Activated naive CD4-positive, alpha-beta T cell treated with anti-CD3 and anti-CD28 coated beads, Interleukin-2, amount 50 U/mL, for 16 hours (primary cell): ENCODE results near the gene GRIA1.

Experiments
- DNase-seq: peaks from one replicate; pipeline ENCODE4 v3.0.0-alpha.2; 2020

GRIA1 gene

DNA sequence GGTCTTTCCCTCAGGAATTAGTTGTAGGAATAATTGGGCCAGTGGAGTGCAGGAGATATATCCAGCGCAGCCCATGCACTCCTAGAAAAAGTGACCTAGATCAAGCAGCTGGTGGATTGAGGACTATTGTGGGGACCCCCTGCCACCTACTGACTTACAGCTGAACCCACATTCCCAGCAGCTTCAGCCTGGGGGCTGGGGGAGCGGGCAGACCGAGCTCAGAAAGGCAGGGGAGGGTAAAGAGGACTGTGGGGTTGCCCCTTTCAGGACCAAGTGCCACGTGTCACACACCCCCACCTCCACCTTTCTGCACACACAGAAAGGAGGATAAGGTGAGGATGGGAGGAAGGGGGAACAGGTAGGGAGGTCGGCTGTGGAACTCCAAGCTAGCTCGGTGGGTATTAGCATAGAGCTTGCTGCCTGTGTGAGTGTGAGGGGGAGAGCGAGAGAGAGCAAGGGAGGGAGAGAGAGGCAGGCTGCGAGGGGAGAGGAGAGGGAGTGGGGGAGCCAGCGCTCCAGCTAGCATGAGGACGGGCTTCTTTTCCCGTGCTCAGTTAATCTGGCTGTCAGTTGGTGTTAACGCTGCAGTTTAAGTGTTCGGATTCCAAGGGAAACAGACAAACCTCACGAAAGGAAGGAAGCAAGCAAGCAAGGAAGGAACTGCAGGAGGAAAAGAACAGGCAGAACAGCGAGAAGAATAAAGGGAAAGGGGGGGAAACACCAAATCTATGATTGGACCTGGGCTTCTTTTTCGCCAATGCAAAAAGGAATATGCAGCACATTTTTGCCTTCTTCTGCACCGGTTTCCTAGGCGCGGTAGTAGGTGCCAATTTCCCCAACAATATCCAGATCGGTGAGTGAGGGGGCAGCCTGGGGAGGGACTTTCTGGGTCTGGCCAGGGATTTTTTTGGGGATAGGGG, at the start of gene GRIA1:
Gene GRIA1, plus strand, starts transcription at position 553 of the 920 bp plus-strand sequence.
- no peak for DNase-seq

DNA sequence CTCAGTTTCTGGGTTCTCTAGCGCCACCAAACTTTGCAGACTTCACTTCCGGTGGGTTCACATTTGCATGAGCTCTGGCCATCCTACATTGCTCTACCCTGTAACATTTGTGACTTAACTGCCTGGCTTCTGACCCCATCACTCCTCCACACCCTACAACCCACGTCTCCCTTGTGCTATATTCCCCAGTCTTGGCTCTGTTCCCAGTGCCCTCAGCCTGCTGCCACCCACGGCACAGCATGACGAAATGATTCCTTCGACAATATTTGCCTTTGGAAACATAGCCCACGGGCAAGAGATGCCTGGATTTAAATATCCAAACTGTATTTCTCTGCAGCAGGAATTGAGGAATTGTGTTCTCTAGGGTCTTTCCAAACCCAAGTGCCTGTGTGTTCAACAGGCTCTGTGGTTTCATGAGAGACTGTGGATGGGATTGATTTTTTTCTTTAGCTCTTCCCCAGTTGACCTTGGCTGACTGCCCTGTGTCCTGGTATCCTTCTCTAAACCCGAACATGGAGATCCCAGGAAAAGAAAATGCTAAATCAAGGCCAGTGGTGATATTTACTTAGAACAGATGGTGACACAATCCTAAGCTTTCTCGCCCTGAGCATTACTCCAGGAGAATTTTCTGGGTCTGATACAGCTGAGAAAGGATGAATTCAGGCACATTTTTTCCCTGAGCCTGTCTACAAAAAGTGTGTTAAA, 44.4 kb upstream of the GRIA1 start:
- DNase-seq, result no peak

DNA sequence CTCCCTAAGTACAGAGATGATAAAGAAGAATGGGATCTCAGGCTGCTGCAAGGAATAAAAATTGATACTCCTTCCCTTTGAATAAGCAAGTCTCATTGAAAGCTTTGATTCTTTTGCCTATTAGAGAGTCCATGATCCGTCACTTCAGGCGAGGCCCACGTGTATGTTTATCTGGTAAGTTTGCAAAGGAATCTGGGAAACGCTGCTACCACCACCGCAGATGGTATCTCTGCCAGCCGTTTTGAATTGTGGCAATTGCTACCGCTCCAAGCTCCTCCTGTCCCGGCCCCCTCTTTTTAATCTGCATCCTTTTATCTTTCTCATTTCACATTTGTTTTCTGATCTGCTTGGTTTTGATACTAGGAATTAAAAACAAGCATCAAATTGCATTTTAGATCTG, 42.9 kb upstream of the GRIA1 start:
- DNase-seq, result no peak

DNA sequence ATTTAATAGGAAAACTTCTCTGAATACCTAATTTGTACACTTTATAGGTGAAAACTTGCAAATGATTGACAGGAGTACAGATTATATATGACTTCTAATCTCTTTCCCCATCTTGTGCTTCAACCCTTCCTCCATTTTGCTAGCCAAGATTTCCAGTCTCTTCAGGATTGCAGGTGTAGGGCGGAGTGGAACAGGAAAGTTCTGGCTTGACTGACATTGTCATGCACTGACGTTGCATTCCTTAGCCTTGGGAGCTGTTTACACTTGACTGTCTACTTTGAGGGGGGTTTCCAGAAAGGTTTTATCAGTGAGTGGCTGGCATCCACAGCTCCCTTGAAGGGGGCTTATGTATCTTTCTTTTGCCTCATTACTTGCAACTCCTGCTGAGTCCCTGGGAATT, 34.1 kb upstream of the GRIA1 start:
- no peak for DNase-seq

DNA sequence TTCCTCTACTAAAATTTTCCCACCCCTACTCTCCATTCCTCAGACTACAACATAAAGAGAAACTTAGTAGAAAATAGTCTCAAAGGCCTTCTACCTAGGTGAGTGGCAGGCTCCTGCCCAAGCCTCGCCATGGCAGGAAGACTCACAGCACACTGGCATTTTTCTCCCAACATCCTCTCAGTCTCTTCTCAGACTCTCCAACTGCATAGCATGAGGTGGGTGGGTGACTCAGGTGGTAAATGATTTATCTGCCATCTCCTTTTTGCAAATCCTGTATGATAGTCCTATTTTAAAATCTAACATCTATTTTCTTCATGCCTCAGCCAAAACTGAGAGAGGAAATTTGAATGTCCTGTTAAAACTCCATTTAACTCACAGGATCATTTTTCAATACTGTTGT, 33.5 kb upstream of the GRIA1 start:
- DNase-seq, result no peak

DNA sequence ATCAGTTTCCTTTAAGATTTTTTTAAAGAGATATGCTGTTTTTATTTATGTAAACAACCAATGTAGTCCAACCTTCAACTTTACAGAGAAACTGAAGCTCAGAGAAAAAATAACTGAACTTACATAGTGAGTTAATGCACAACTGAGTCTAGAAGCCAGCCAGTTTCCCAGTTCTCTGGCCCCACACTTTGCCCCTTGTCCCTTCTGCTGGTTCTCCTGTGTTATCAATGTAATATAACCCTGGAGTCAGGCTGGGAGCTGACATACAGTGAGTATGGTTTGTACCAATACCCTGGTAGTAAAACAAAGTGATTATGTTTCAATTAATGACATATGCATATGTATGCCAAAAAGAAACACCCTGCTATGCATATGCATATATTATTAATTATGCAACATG, 32.2 kb upstream of the GRIA1 start:
- DNase-seq, result no peak

DNA sequence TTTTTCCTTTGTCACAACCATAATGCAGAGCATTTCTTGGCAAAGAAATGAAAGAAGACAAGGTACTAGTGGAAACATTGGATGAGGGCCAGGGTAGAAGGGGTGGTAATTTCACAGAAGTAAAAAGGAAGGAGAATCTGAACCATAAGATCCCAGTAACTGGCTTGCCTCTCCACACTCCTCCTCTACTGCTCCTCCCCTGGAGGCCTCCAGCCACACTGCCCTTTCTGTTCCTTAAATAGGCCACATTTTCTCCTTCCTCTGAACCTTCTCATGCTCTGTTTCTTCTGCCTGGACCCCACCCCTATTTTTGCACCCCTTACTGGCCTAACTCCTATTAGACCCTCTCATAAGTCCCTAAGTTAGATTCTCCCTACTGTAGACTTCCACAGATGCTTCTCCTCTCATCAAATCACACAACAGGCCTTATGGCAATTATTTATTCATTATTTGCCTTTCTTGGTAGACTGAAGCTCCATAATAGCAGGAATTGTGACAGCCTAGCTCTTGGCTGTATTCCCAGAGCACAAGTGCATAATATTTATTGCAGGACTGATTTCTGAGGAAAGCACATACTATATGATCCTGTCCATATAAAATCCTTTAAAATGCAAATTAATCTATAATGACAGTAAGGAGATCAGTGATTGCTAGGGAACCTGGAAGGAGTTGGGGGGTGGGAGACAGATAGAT, 31.3 kb upstream of the GRIA1 start:
- no peak for DNase-seq

DNA sequence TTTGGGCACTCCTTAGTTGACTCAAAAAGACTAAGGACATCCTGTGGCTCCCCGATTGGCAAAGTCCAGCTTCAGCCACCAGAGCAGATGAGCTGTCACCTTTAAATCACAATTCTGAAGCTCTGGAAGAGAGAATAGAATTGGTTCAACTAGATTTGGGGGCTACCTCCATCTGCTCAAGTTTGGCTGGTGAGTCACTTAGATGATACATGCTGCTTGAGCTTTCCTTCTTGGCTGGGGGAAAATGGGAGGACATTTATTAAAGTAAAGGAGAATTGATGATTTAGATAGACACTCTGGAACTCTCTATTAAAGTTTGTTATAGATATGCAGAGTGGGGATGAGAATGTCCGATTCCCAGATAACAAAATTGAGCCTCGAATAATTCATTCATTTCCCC, 30.0 kb upstream of the GRIA1 start:
- no peak for DNase-seq

DNA sequence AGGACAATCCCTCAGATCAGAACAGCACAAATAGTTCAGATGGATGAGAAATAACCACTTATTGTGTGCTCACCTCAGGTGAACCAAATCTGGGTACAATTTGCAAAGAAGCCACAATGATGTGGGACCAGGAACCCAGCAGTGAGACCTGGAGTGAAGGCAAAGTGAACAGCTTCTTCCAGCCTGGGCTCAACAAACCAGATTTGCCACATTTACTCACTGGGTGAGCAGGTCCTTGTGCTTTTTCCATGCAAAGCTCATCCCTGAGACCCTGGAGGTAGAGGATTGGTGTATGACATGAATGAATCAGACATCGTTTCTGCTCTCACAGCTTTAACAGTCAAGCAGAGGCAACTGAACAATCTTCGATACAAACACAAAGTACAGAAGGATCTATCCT, 29.1 kb upstream of the GRIA1 start:
- DNase-seq, result no peak

DNA sequence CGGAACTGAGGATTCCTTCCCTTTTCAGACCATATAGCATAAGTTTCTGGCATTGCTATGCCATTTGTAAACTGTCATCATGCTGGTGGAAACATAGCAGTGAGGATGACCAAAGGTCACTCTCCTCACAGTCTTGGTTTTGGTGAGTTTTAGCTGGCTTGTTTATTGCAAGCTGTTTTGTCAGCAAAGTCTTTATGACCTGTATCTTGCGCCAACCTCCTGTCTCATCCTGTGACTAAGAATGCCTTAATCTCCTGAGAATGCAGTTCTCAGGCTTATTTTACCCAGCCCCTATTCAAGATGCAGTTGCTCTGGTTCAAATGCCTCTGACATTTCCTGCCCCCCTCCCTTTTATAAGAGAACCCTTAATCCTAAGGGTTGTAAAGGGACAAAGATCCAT, 26.7 kb upstream of the GRIA1 start:
- DNase-seq, result no peak

DNA sequence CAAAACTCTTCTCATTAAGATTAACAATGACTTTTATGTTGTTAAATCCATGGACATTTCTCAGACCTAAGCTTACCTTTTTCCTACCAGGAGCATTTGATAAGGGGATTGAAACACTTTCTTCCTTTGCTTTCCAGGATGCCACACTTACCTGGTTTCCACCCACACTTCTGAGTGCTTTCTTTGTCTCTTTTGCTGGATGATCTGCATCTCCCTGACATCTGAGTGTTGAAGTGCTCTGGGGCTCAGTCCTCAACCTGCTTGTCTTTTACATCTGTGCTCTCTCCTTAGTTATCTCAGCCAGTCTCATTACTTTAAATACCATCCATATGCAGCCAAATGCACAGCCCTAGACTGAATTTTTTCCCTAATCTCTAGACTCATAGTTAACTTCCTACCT, 22.9 kb upstream of the GRIA1 start:
- DNase-seq, result no peak

DNA sequence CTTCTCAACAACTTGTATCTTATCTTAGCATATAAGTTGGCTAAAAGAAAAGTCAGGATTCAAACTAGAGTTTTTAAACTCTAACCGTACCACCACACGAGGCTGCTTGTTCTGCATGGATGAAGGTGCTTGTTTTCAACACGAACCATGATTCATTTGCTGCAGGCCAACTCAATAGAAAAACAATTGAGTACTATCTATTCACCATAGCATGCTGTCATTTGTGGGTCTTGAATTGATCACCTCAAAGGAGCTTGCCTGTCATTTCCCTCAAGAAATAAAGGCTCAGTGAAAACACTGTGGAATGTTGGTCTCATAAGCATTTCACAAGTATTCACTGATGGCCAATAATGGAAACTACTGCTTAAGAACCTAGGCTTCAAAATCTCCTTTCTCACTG, 21.0 kb upstream of the GRIA1 start:
- DNase-seq, result no peak

DNA sequence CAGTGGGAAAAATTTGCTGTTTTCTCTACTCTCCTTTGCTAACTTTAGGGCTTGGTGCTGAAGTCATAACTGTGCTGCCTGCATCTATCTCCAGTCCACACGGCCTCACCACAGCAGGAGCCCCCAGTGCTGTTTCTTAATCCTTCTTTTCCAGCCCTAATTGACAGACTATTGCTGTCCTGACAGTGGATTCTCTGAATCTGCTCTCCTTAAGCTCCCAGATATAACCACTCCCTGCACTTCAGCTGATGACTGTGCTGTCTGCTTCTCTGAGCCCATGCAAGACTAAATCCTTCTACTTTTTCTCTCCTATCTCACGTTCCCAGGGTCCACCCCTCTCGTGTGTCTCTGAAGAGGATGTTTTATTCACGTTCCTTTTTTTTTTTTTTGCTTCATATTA, 19.7 kb upstream of the GRIA1 start:
- no peak for DNase-seq

DNA sequence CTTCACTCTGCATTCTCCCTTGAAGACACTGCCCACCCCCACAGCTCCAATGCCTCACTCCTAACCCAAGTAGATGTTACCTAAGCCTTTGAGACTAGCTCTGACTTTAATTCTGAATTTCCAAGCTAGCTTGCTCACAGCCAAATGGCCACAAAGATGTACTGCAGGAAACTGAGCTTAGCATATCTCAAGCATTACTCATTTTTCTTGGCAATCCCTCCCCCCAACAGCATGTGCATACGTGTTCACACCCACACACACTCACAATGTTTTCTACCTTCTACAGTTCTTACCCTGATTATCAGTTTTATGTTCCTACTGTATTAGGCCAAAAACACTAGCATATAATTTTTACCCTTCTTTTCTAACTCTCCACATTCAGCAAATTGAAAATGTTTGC, 13.7 kb upstream of the GRIA1 start:
- DNase-seq, result no peak

DNA sequence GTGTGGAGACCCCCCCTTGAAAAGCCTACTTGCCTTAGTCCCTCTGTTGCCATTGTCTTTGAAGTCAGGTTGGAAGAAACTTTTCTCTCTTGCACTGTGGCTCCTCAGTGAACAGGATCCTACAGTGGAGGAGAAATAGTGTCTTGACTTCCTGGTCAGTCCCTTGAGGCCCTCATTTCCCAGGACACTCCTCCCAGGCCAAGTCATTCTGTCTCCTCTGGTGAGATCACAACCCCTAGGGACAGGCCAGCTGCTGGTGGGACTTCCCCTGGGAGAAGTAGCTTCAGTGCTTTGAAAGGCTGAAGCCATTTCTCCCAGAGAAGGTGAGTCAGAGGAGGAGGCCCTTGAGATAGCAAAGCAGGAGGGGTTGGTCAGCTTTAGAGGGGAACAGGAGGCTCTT, 10.1 kb upstream of the GRIA1 start:
- no peak for DNase-seq

DNA sequence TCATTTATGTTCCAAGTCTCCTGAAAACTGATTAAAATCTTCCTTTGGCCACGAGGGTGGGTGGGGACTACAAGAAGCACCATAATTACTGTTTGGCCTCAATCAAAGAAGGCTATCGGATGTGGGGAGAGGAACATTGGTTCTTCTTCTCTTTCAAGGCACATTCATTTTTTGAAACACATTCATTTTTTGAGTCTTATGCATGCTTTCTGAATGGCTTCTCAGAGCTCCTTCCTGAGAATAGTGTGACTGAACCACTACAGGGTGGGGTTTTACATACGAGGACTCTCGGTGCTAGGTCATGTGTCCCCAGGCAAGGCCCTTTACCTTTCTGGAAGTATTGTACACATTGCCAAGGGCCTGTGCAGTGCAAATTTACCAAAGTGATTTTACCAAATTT, 7.0 kb upstream of the GRIA1 start:
- DNase-seq, result no peak

DNA sequence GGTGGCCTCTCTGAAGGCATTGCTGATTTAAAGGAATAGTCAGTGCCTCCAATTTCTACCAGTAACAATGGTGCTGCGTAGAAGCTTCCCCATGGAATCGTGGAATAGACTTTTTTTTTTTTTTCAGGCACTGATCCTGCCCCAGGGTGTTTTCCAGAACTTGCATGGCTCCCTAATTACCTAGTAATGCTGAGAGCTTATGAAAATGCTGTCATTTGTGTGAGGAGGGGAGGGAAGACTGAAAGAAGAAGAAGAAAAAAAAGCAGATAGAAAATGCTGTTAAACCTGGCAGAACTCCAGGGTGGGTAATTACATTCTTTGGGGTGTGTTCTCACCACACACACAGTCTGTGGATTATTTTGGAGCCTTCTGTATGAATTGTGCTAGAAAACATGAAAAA, 4.8 kb upstream of the GRIA1 start:
- DNase-seq, result no peak

DNA sequence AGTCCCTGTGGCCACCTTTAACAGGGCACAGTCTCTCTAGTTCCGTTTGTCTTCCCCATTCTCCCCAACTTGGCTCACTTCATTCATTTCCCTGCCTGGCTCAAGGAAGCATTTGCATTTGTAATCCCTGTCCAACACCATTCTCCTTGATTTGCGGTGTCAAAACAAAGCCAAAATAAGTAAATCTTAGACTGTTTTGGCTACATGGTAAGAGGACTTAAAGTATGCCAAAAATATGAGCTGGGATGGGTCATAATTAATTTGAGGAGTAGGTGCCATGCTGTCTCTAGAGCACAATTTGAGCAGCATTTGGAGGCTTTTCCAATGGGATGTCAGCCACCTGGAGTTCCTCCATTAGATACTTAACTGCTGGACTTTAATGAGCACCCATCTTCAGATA, 3.7 kb upstream of the GRIA1 start:
- DNase-seq, result no peak

DNA sequence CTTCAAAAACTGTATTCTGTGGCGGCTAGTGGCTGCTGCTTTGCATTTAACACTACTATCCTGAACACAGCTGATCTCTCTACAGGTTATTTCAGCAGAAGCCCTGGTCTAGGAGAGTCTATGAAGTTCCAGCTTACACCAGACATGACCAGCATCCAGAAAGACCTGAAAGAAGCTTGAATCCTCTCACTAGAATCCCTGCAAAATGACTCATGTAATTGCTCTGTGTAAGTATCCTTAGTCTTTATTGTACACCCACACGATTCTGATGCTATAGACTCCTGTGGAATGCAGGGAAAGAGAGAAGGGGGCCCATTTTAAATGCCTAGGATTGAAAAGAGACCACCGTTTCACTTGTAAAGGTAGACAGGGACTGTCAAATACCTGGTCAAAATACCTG, 859 bp upstream of the GRIA1 start:
- no peak for DNase-seq

DNA sequence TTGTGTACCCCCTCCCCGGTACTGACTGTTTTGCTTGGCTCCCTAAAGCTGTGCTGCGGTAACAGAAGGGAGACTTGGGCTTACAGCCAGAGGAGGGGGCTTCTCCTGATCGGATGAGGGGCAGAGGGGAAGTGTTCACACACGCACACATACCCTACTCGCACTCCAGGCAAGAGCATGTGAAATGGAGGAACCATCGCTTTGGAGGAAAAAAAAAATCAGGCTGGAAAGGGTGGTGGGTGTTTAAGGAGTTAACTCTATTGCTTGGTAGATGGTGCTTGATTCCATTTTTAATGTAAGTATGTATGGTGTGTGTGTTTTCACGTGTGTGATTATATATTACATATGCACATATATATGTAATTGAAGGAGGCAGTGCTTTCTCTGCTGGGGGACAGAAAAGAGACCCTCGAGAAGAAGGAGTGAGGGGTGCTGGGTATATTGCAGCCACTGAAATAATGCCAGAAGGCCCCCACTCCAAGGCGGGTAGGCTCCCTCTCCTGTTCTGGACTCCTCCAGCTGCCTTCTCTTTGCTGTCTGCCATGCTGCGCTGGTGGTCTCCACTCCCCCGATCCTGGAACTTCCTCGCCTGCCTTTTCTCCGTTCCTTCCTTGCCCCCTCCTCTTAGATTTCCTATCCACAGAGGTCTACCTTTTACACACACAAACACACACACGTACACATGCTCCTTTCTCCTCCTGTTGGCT, 721 bp downstream of the GRIA1 start:
- DNase-seq, result no peak

DNA sequence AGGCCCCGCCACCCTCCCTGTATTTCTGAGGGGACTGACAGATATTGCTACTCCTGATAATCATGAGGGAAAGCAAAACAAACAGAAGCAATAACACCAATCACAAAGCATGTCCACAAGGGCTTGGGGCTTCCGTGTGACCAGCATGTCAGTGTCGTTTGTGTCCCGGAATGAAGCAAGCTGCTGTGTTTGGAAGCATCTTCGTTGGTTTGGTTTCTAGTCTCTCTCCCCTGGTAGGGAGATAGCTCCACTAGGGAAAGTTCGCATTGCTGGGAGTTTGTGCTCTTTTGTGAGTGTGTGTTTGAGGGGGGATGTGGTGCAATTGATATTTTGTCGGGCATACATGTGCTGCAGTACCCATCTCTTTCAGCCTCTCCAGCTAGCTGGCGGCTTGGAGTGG, 1.4 kb downstream of the GRIA1 start:
- no peak for DNase-seq

DNA sequence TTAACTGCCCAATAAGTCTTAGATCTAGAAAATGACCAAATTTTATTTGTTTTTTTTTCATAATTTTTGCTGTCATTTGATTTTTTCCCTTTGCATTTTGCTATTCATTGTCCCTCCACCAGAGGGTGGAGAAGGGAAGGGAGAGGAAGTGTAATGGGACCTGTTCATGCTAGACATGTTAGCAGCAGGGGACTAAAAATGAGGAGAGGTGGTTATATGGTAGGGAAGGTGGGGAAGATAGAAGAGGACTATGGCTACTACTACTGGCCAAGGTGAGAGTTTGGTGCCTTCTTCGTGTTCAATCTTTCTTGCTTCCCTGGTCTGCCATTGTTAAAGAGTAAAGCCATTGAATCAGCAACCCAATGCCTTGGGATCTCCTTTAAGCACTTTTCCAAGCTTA, 6.4 kb downstream of the GRIA1 start:
- DNase-seq, result no peak

DNA sequence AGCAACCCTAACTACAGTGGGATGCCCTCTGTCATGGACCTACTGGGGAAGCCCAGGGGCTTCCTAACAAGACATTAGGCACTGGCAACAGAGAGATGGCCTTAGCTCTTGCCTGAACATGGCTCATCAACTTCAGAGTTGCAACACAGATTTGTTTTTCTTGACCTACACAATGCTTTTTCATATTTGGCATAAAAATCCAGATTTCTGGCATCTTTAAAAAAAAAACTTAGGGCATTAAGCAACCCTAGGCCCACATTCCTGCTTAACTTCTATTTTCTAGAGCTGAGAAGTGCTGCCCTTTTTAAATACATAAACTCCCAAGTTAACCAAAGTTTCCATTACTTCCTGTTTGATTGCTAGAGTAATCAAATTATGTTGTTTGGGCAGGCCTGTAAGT, 8.0 kb downstream of the GRIA1 start:
- DNase-seq, result no peak
